HG02938 (cell line): ENCODE measurements around the gene TOR2A.
"Not testable (repeated sequence)": the region's sequence is repeated elsewhere in the genome, so short reads cannot be mapped to it uniquely, and the experiment has no call there.

Experiments used
- ATAC-seq: cut with Tn5 transposase; IDR thresholded peaks from one replicate; pipeline ENCODE4 v1.9.1; 2021; ENCODE audit warnings: mild to moderate bottlenecking, moderate library complexity; ENCODE audit not compliant: unreplicated experiment

TOR2A gene

GRCh38 chr9:127769101-127769500, 34.0 kb upstream of the TOR2A start:
- no peak for ATAC-seq

GRCh38 chr9:127768698-127769097, 33.6 kb upstream of the TOR2A start:
- no peak for ATAC-seq

- no peak for ATAC-seq
Observed at GRCh38 chr9:127767909-127768331, 32.8 kb upstream of the TOR2A start.

GRCh38 chr9:127767410-127767809, 32.3 kb upstream of the TOR2A start:
- no peak for ATAC-seq

GRCh38 chr9:127765418-127765817, 30.3 kb upstream of the TOR2A start:
- no peak for ATAC-seq

- no peak for ATAC-seq
Observed at GRCh38 chr9:127763918-127764384, 28.9 kb upstream of the TOR2A start.

- ATAC-seq: no peak
Observed at GRCh38 chr9:127762111-127762676, 27.1 kb upstream of the TOR2A start.

- no peak for ATAC-seq
Observed at GRCh38 chr9:127761491-127761956, 26.4 kb upstream of the TOR2A start.

GRCh38 chr9:127761061-127761460, 26.0 kb upstream of the TOR2A start:
- ATAC-seq: no peak

- no peak for ATAC-seq
Observed at GRCh38 chr9:127758843-127759242, 23.7 kb upstream of the TOR2A start.

- not testable (repeated sequence) for ATAC-seq
Observed at GRCh38 chr9:127756776-127757175, 21.7 kb upstream of the TOR2A start.

GRCh38 chr9:127756233-127756632, 21.1 kb upstream of the TOR2A start:
- ATAC-seq: no peak

GRCh38 chr9:127755061-127756060, 20.3 kb upstream of the TOR2A start:
- ATAC-seq: no peak

GRCh38 chr9:127754099-127755060, 19.3 kb upstream of the TOR2A start:
- no peak for ATAC-seq

GRCh38 chr9:127753622-127754021, 18.5 kb upstream of the TOR2A start:
- no peak for ATAC-seq

- ATAC-seq: no peak
Observed at GRCh38 chr9:127753148-127753547, 18.1 kb upstream of the TOR2A start.

- ATAC-seq: no peak
Observed at GRCh38 chr9:127751269-127752054, 16.4 kb upstream of the TOR2A start.

- ATAC-seq: no peak
Observed at GRCh38 chr9:127749090-127749787, 14.1 kb upstream of the TOR2A start.

GRCh38 chr9:127746959-127747569, 12.0 kb upstream of the TOR2A start:
- ATAC-seq: no peak
